ENCODE measurements around the gene TMIE. TPM values are rescaled to one million over a fixed set of nuclear protein-coding genes. Genes with fewer than 3 reads are reported as not detected.

TMIE gene
- total and polyA plus RNA-seq, 2 of the 8 experiments (the other 6 are each of a cell fraction or from before 2014, with no cell fraction given): 0.45 to 0.67 TPM

- H3K23ac ChIP-seq (ENCODE audit: insufficient read length): no peak overlapping the region
- WGBS, 2 experiments (ENCODE audit: extremely low coverage in 1 of 2, insufficient coverage in 1 of 2, insufficient read length in 1 of 2, insufficient replicate concordance in 2 of 2, low coverage in 1 of 2, low lambda C conversion rate in 2 of 2, missing lambda C conversion rate in 1 of 2): 96% methylated on average over 2 of the region's 2 CpGs; no CpG with 5 or more reads in 1 of the 2 experiments
- H4K20me1 ChIP-seq (replicated peaks in 1 of 2; ENCODE audit: control insufficient read depth in 1 of 2, insufficient read depth in 2 of 2, low read length in 2 of 2): no peaks in the 10 kb centered on the region
- H3K18ac ChIP-seq (ENCODE audit: extremely low read depth, low read length): no peak overlapping the region
- no peak overlapping the region for H3K56ac ChIP-seq (replicated peaks; ENCODE audit: insufficient read length, low read depth, low read length)
- H4K91ac ChIP-seq (replicated peaks; ENCODE audit: insufficient read length, low read length): no peak overlapping the region
- ChIA-PET CTCF (ENCODE audit: partially characterized antibody) (interaction anchor here (0.9 to 6.4 kb wide), 11 partner anchors 14 to 277 kb away, joined by 3 to 59 read pairs (median 5); no protein-coding TSS in a partner anchor), POLR2A (ENCODE audit: partially characterized antibody) (no interaction called here)
- no peaks in the 10 kb centered on the region for H3K79me2 ChIP-seq (ENCODE audit: control insufficient read depth in 1 of 2, insufficient read depth in 2 of 2, low read length in 2 of 2)
- H3K27ac ChIP-seq (ENCODE audit: low read depth, low read length): no peak overlapping the region
- no peaks in the 10 kb centered on the region; a peak in 1 of 7 replicates for H3K27me3 ChIP-seq (replicated peaks in 1 of 4; ENCODE audit: control insufficient read depth in 3 of 4, extremely low read depth in 1 of 4, insufficient read depth in 3 of 4, low read length in 3 of 4)
- no peaks in the 10 kb centered on the region; a peak in 1 of 7 replicates for H3K4me1 ChIP-seq (replicated peaks in 1 of 4; ENCODE audit: control insufficient read depth in 3 of 4, insufficient read depth in 4 of 4, low read length in 3 of 4)
- H2AK5ac ChIP-seq (ENCODE audit: low read depth, low read length): no peak overlapping the region
- no peak overlapping the region for H2BK20ac ChIP-seq (ENCODE audit: low read length)
- no peak overlapping the region for H2BK12ac ChIP-seq (ENCODE audit: low read depth, low read length)
- no peaks in the 10 kb centered on the region; a peak in 1 of 8 replicates for H3K36me3 ChIP-seq (ENCODE audit: control insufficient read depth in 2 of 4, insufficient read depth in 4 of 4, low read length in 3 of 4)
- H4K8ac ChIP-seq (ENCODE audit: extremely low read depth, insufficient read depth, low read length): no peak overlapping the region
- H2BK120ac ChIP-seq (replicated peaks; ENCODE audit: low read depth, low read length): no peak overlapping the region
- H3K9me3 ChIP-seq (ENCODE audit: insufficient read depth in 2 of 2, low read depth in 1 of 2, low read length in 1 of 2): no peaks in the 10 kb centered on the region; a peak in 1 of 4 replicates
- no peak for DNase-seq (ENCODE audit: low read depth in 1 of 2, low spot score in 2 of 2)
- no peak overlapping the region for H3K4me2 ChIP-seq (ENCODE audit: insufficient read depth in 1 of 2, low read depth in 2 of 2, low read length in 2 of 2)
- no peak overlapping the region for H2BK5ac ChIP-seq (ENCODE audit: low read depth, low read length)
- H3K79me1 ChIP-seq (ENCODE audit: low read depth, low read length): no peaks in the 10 kb centered on the region
- H3K4me3 ChIP-seq (ENCODE audit: extremely low read depth in 1 of 4, insufficient read depth in 2 of 4, low read depth in 3 of 4, low read length in 4 of 4): no peak overlapping the region
- H3K14ac ChIP-seq (ENCODE audit: insufficient read length): no peak overlapping the region
- TF ChIP-seq TCF12 (IDR thresholded peaks at IDR 0.05; ENCODE audit: low read depth, low read length): no peak
- no peak for TF ChIP-seq NANOG (IDR thresholded peaks at IDR 0.05; ENCODE audit: insufficient read depth, low read depth, low read length, poor library complexity, severe bottlenecking)
- peak; percentile 42; the same call in 1 of the 2 replicates for TF ChIP-seq KDM1A (IDR thresholded peaks at IDR 0.05; ENCODE audit: borderline replicate concordance, low read length)
- H4K5ac ChIP-seq (ENCODE audit: insufficient read length, low read depth, low read length): no peak overlapping the region
- H3K4ac ChIP-seq (replicated peaks; ENCODE audit: insufficient read length, low read depth, low read length): no peak overlapping the region
- no peak overlapping the region for H3K9ac ChIP-seq (replicated peaks in 1 of 4; ENCODE audit: extremely low read depth in 1 of 4, low read depth in 3 of 4, low read length in 3 of 4)
- H3K23me2 ChIP-seq (ENCODE audit: low read depth, low read length): no peaks in the 10 kb centered on the region
- H2BK15ac ChIP-seq (ENCODE audit: low read length): no peak overlapping the region
- FAIRE-seq: no peak
- no peak overlapping the region for H2AFZ ChIP-seq (ENCODE audit: low read length)
These were observed 19.8 kb downstream of the TMIE start for GRCh38 chr3:46721009-46721408.
